SU-DHL-6 (cell line): Measurements from ENCODE around the gene ERMP1.

ENCODE experiments used
- EZH2phosphoT487 ChIP-seq: fragments of 200-600 bp; sonication (generic), shearing (Covaris generic); conservative IDR thresholded peaks from 2 replicates; pipeline ENCODE4 v1.6.1; 2018; ENCODE audit warnings: mild to moderate bottlenecking, antibody characterized with exemption, low read length, moderate library complexity, mixed read lengths
- TF ChIP-seq, protein P1 (sequence below): fragments of 200-600 bp; sonication (generic); IDR thresholded peaks from one replicate; pipeline ENCODE4 v1.5.1; 2017; ENCODE audit warnings: antibody characterized with exemption, mild to moderate bottlenecking, low read length, moderate library complexity; ENCODE audit not compliant: insufficient read depth, poor library complexity, severe bottlenecking

DNA sequence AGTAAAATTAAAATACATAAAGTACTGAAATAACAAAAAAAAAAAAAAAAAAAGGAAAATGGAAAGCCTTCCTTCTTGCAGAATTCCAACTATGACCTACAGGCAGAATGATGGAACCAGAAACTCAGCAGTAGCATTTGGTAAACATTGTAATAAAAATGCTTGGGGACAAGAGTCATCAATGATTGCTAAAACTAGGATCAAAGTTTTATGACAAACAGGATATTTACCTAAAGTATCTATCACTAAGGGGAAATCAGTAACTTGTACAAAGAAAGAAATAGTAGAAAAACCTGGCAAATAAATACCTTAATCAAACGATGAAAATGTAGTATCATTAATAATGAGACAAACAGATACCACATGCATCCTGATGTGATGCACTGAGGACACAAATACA lies 17.5 kb downstream of the ERMP1 start:
- TF ChIP-seq, protein P1, sequence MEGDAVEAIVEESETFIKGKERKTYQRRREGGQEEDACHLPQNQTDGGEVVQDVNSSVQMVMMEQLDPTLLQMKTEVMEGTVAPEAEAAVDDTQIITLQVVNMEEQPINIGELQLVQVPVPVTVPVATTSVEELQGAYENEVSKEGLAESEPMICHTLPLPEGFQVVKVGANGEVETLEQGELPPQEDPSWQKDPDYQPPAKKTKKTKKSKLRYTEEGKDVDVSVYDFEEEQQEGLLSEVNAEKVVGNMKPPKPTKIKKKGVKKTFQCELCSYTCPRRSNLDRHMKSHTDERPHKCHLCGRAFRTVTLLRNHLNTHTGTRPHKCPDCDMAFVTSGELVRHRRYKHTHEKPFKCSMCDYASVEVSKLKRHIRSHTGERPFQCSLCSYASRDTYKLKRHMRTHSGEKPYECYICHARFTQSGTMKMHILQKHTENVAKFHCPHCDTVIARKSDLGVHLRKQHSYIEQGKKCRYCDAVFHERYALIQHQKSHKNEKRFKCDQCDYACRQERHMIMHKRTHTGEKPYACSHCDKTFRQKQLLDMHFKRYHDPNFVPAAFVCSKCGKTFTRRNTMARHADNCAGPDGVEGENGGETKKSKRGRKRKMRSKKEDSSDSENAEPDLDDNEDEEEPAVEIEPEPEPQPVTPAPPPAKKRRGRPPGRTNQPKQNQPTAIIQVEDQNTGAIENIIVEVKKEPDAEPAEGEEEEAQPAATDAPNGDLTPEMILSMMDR, result no peak
- no peak for TF ChIP-seq EZH2phosphoT487
